A673 (cell line): ENCODE measurements around the gene SMARCD3. TPM values are rescaled to one million over a fixed set of nuclear protein-coding genes. Genes with fewer than 3 reads are reported as not detected.

Experiments used
- BruUV-seq: library from RNA; stranded (reverse); fragments of 400-500 nt; replicated peaks from 2 replicates; lab custom pipeline; 2021; lab: Mats Ljungman, UMichigan
- CTCF ChIA-PET: fragments of 300-600 bp; sonication (Branson Sonifier 250); formaldehyde crosslinking; loops from one replicate; lab custom pipeline; 2022; ENCODE audit warnings: antibody characterized with exemption; lab: Charles Lee
- POLR2A ChIA-PET: fragments of 300-600 bp; sonication (Branson Sonifier 250); formaldehyde crosslinking; loops from one replicate; lab custom pipeline; 2022; ENCODE audit warnings: antibody characterized with exemption; ENCODE audit not compliant: low non-redundant PET; lab: Charles Lee
- DNase-seq: peaks from one replicate; pipeline ENCODE4 v3.0.0-alpha.2; 2015; ENCODE audit warnings: low spot score
- H3K27ac ChIP-seq: fragments of 200-600 bp; sonication (generic); 2 replicates; pipeline ENCODE4 v1.5.1; 2016; ENCODE audit warnings: mixed run types, low read depth, mild to moderate bottlenecking, mixed read lengths, antibody characterized with exemption, low read length; ENCODE audit not compliant: poor library complexity, severe bottlenecking
- H3K27me3 ChIP-seq: fragments of 200-600 bp; sonication (generic); replicated peaks from 2 replicates; pipeline ENCODE4 v1.6.1; 2017; ENCODE audit warnings: mixed run types, low read depth, mild to moderate bottlenecking, mixed read lengths, antibody characterized with exemption, low read length; ENCODE audit not compliant: insufficient read depth, poor library complexity
- H3K36me3 ChIP-seq: fragments of 200-600 bp; sonication (generic); 2 replicates; pipeline ENCODE4 v1.6.1; 2016; ENCODE audit warnings: mixed run types, mild to moderate bottlenecking, mixed read lengths, antibody characterized with exemption, low read length; ENCODE audit not compliant: insufficient read depth, poor library complexity, severe bottlenecking
- H3K4me1 ChIP-seq: fragments of 200-600 bp; sonication (generic); 2 replicates; pipeline ENCODE4 v1.6.1; 2017; ENCODE audit warnings: mixed run types, mild to moderate bottlenecking, mixed read lengths, antibody characterized with exemption, low read length; ENCODE audit not compliant: insufficient read depth, poor library complexity, severe bottlenecking
- H3K4me3 ChIP-seq: fragments of 200-600 bp; sonication (generic); 2 replicates; pipeline ENCODE4 v1.5.1; 2016; ENCODE audit warnings: low read depth, mixed run types, mild to moderate bottlenecking, mixed read lengths, low read length; ENCODE audit not compliant: poor library complexity, severe bottlenecking
- H3K9me3 ChIP-seq: fragments of 200-600 bp; sonication (generic); 2 replicates; pipeline ENCODE4 v1.6.1; 2016; ENCODE audit warnings: mixed run types, low read depth, mild to moderate bottlenecking, mixed read lengths, antibody characterized with exemption, low read length; ENCODE audit not compliant: poor library complexity, severe bottlenecking
- EZH2 ChIP-seq: fragments of 200-600 bp; sonication (generic); IDR thresholded peaks from 2 replicates; pipeline ENCODE4 v1.6.1; 2017; ENCODE audit warnings: borderline replicate concordance, low read depth, mild to moderate bottlenecking, mixed read lengths, antibody characterized with exemption, low read length; ENCODE audit not compliant: poor library complexity, severe bottlenecking
- intact Hi-C: fragments of 100-400 bp; cut with micrococcal nuclease; formaldehyde crosslinking; loops from one replicate; pipeline ENCODE4 v1.10.0; 2022; ENCODE audit not compliant: unreplicated experiment
- total RNA-seq: library from RNA; stranded (reverse); gene quantifications from 2 replicates; pipeline ENCODE4 v1.2.3, GENCODE V29; 2021
- TF ChIP-seq, protein P1 (sequence below): fragments of 300-800, 200-600 bp; sonication (generic); conservative IDR thresholded peaks from 2 replicates; pipeline ENCODE4 v1.5.1; 2017; ENCODE audit warnings: low read depth, mild to moderate bottlenecking, antibody characterized with exemption, low read length, moderate library complexity, mixed read lengths

The SMARCD3 gene
- total RNA-seq, 1 experiment from 2014 or later = 44.8 TPM

DNA sequence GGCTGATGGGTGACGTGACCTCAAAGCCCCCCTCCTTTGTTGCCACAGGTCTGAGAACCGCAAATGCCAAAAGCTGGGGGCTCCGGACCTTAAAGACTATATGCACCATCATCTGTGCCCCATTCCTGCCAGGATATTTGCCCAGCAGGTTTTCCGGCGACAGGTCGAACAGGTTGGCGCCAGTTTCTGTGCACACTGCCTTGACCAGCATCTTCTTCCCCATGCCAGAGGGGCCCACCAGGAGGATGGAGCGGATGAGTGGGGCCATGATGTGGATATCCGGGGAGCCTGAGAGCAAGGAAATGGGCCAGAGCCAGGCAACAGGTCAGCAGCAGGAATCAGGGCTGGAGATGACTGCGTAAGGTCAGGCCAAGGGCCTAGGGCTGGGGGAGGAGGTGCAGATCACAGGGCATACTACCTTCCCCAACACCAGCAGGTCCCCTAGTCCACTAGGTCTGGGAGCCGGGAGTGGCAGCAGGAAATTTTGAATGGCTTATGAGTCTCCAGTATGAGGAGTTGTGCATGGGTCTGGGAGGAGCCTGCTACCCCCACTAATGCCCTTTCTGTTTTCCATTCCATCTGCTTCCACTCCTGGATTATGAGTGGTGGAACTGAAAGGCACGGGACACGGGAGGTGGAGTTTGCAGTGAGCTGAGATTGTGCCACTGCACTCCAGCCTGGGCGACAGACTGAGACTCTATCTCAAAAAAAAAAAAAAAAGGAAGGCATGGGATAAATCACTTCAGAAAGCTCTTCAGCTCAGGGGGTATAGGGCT lies 55.1 kb downstream of the SMARCD3 start:
- no peak for DNase-seq
- intact Hi-C loops = no loop called here
- POLR2A ChIA-PET = no interaction called here
- Histone ChIP-seq H3K27ac (no peak overlapping the region), H3K4me3 (no peak overlapping the region), H3K9me3 (no peaks in the 10 kb centered on the region), H3K27me3 (peaks cover 9% of the 10 kb centered on the region), H3K36me3 (no peaks in the 10 kb centered on the region), H3K4me1 (no peaks in the 10 kb centered on the region)
- no TSS peak for BruUV-seq
- TF ChIP-seq, protein P1, sequence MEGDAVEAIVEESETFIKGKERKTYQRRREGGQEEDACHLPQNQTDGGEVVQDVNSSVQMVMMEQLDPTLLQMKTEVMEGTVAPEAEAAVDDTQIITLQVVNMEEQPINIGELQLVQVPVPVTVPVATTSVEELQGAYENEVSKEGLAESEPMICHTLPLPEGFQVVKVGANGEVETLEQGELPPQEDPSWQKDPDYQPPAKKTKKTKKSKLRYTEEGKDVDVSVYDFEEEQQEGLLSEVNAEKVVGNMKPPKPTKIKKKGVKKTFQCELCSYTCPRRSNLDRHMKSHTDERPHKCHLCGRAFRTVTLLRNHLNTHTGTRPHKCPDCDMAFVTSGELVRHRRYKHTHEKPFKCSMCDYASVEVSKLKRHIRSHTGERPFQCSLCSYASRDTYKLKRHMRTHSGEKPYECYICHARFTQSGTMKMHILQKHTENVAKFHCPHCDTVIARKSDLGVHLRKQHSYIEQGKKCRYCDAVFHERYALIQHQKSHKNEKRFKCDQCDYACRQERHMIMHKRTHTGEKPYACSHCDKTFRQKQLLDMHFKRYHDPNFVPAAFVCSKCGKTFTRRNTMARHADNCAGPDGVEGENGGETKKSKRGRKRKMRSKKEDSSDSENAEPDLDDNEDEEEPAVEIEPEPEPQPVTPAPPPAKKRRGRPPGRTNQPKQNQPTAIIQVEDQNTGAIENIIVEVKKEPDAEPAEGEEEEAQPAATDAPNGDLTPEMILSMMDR = no peak
- no peak for TF ChIP-seq EZH2
- CTCF ChIA-PET = no interaction called here

GRCh38 chr7:151192002-151192539 lies 56.4 kb downstream of the SMARCD3 start:
- H3K4me1 ChIP-seq = no peaks in the 10 kb centered on the region
- no peak overlapping the region for H3K27ac ChIP-seq
- no peak overlapping the region for H3K4me3 ChIP-seq
- CTCF ChIA-PET = no interaction called here
- TF ChIP-seq, protein P1 = no peak
- no peak for TF ChIP-seq EZH2
- intact Hi-C loops = no loop called here
- POLR2A ChIA-PET = no interaction called here
- BruUV-seq = no TSS peak
- H3K36me3 ChIP-seq = no peaks in the 10 kb centered on the region
- H3K27me3 ChIP-seq = peaks cover 9% of the 10 kb centered on the region
- DNase-seq = no peak
- no peaks in the 10 kb centered on the region for H3K9me3 ChIP-seq

- no peaks in the 10 kb centered on the region for H3K9me3 ChIP-seq
- no TSS peak for BruUV-seq
- intact Hi-C loops = no loop called here
- H3K27ac ChIP-seq = no peak overlapping the region
- peaks cover 9% of the 10 kb centered on the region for H3K27me3 ChIP-seq
- ChIA-PET CTCF (no interaction called here), POLR2A (no interaction called here)
- H3K4me1 ChIP-seq = no peaks in the 10 kb centered on the region
- no peak overlapping the region for H3K4me3 ChIP-seq
- TF ChIP-seq, protein P1 = no peak
- no peak for TF ChIP-seq EZH2
- H3K36me3 ChIP-seq = no peaks in the 10 kb centered on the region
- DNase-seq = no peak
Measured at GRCh38 chr7:151191544-151191943, 57.0 kb downstream of the SMARCD3 start.
